ENCODE measurements around the gene SYDE2. TPM values are rescaled to one million over a fixed set of nuclear protein-coding genes. Genes with fewer than 3 reads are reported as not detected.
A peak's percentile ranks its signal among the peaks of the same experiment; 100 is the strongest.

The SYDE2 gene
- total RNA-seq, 1 donor from 2014 or later, result 41.7 TPM

GRCh38 chr1:85178396-85178795 is 22.4 kb downstream of the SYDE2 start:
- H3K4me3 Mint-ChIP-seq, result no peak overlapping the region
- no peaks in the 10 kb centered on the region for H3K27me3 Mint-ChIP-seq (ENCODE audit: low read depth)
- no peak for DNase-seq (ENCODE audit: low spot score in 2 of 2, unreplicated experiment in 2 of 2)
- no peak for TF ChIP-seq CTCF (IDR thresholded peaks at IDR 0.05; ENCODE audit: unreplicated experiment)
- H3K4me1 Mint-ChIP-seq, result peaks cover 10% of the 10 kb centered on the region
- H3K36me3 Mint-ChIP-seq, result peaks cover 39% of the 10 kb centered on the region
- no peak overlapping the region for H3K27ac Mint-ChIP-seq
- H3K9me3 Mint-ChIP-seq, result no peaks in the 10 kb centered on the region

DNA sequence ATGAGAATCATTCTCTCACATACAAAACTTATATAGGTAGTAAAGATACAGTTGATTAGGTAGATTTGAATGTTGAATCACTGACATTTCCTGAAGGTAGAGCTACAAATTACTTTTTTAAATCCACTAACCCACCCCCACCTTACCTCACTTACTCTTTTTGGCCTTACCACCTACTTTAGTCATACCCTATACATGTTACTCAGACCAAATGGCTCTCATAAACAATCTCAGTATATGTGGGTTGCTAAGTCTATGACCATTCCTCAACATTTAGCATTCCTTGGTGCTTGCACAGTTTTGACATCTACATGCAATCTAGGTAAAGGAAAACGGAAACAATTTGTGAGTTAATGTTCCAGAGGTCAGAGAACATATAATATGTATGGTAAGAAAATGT is 26.3 kb downstream of the SYDE2 start:
- peaks cover 21% of the 10 kb centered on the region for H3K36me3 Mint-ChIP-seq
- no peak for DNase-seq (ENCODE audit: low spot score in 2 of 2, unreplicated experiment in 2 of 2)
- no peak overlapping the region for H3K4me3 Mint-ChIP-seq
- no peaks in the 10 kb centered on the region for H3K9me3 Mint-ChIP-seq
- no peaks in the 10 kb centered on the region for H3K4me1 Mint-ChIP-seq
- H3K27me3 Mint-ChIP-seq (ENCODE audit: low read depth), result no peaks in the 10 kb centered on the region
- no peak overlapping the region for H3K27ac Mint-ChIP-seq
- TF ChIP-seq CTCF (IDR thresholded peaks at IDR 0.05; ENCODE audit: unreplicated experiment), result no peak

DNA sequence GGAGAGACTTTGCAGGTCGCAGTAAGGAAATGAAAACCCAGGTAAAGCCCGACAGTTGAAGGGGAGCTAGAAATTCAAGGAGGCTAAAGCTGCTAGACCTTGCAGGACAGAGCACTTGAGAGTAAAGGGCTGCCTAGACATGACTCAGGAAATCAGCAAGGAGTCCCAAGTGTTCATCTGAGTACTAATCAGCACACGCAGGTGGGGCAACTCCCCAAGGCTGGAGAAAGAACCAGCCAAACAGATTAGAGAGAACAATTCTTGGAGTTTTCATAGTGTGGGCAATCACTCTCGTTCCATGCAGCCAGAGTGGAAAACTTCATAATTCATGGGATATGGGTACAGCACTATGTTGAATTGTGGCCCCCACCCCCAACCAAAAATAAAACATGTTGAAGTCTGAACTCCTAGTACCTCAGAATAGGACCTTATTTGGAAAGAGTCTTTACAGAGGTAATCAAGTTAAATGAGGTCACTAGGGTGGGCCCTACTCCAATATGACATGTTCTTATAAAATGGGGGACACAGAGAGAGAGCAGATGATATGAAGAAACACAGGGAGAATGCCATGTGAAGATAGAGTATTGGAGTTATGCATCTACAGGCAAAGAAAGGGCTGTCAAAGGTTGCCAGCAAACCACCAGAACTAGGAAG is 28.0 kb downstream of the SYDE2 start:
- H3K36me3 Mint-ChIP-seq, result peaks cover 20% of the 10 kb centered on the region

DNA sequence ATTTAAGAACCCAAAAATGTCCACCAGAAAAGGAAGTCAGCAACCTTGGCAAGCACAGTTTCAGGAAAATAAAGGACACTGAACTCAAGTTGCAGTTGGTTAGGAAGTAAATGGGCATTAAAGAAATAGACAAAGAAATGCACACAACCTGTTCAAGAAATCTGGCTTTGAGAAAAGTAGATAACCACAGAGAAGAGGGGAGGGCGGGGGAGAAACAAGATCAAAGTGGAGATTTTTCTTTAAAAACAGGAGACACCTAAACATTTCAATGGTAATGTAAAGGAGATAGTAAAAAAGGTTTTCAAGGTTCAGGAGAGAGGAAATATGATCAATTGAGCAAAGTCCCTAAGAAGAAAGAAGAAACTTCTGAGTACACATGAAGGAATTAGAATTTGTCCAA is 29.1 kb downstream of the SYDE2 start:
- Mint-ChIP-seq H3K4me1 (no peaks in the 10 kb centered on the region), H3K27me3 (ENCODE audit: low read depth) (no peaks in the 10 kb centered on the region), H3K4me3 (no peak overlapping the region), H3K9me3 (no peaks in the 10 kb centered on the region), H3K27ac (no peak overlapping the region), H3K36me3 (peaks cover 13% of the 10 kb centered on the region)
- no peak for DNase-seq (ENCODE audit: low spot score in 2 of 2, unreplicated experiment in 2 of 2)
- no peak for TF ChIP-seq CTCF (IDR thresholded peaks at IDR 0.05; ENCODE audit: unreplicated experiment)

More for the DNA sequence above, 28.0 kb downstream of the SYDE2 start:
- H3K9me3 Mint-ChIP-seq, result no peaks in the 10 kb centered on the region
- H3K27ac Mint-ChIP-seq, result no peak overlapping the region
- H3K27me3 Mint-ChIP-seq (ENCODE audit: low read depth), result no peaks in the 10 kb centered on the region
- DNase-seq (ENCODE audit: low spot score in 2 of 2, unreplicated experiment in 2 of 2), result no peak
- TF ChIP-seq CTCF (IDR thresholded peaks at IDR 0.05; ENCODE audit: unreplicated experiment), result no peak
- H3K4me1 Mint-ChIP-seq, result no peaks in the 10 kb centered on the region
- H3K4me3 Mint-ChIP-seq, result no peak overlapping the region

DNA sequence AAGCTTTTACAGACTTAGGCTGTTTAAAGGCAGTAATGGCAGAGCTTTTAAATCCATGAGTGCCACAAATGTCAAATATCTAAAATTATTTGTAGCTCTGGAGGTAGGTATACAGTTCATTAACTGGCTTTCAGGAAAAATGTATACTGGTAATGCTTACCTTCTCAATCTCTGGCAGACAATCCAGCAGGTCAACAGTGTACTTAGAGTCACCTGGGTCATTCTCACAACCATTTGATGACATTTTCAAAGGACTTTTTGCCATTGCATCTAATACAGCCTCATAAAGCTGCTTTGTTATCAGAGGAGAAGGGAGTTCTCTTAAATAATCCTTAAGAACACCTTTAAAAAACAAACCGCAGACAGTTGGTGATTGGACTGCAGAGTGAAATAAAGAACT is 31.9 kb downstream of the SYDE2 start:
- Mint-ChIP-seq H3K27me3 (ENCODE audit: low read depth) (no peaks in the 10 kb centered on the region), H3K4me3 (no peak overlapping the region), H3K4me1 (no peaks in the 10 kb centered on the region), H3K36me3 (peaks cover 12% of the 10 kb centered on the region), H3K9me3 (no peaks in the 10 kb centered on the region), H3K27ac (no peak overlapping the region)
- no peak for DNase-seq (ENCODE audit: low spot score in 2 of 2, unreplicated experiment in 2 of 2)
- TF ChIP-seq CTCF (IDR thresholded peaks at IDR 0.05; ENCODE audit: unreplicated experiment), result no peak

DNA sequence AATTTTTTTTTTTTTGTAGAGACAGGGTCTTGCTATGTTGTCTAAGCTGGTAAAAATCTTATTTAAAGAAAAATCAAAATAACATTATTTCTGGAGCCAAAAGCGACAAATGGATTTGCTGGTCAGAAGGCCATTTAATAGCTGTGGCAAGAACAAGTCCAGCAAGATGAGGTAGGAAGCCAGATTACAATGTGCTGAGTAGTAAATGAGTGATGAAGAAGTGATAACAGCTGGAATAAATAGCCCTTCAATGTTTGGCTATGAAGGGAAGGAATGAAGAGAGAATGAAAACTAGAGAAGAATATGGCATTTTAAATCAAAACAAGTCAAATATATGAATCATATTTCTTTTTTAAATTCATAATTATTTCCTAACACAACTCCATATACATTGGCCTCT is 34.5 kb downstream of the SYDE2 start:
- DNase-seq (ENCODE audit: low spot score in 2 of 2, unreplicated experiment in 2 of 2), result no peak
- Mint-ChIP-seq H3K9me3 (no peaks in the 10 kb centered on the region), H3K27ac (peak overlapping the region; percentile 28)

More for the DNA sequence above, 34.5 kb downstream of the SYDE2 start:
- Mint-ChIP-seq H3K27me3 (ENCODE audit: low read depth) (no peaks in the 10 kb centered on the region), H3K4me3 (no peak overlapping the region), H3K4me1 (no peaks in the 10 kb centered on the region), H3K36me3 (peaks cover 20% of the 10 kb centered on the region)
- no peak for TF ChIP-seq CTCF (IDR thresholded peaks at IDR 0.05; ENCODE audit: unreplicated experiment)

Measured in mesothelial cell of epicardium (in vitro differentiated cells).